CD4-positive, alpha-beta memory T cell (primary cell): Measurements from ENCODE around the gene BCAR1. TPM values are rescaled to one million over a fixed set of nuclear protein-coding genes. Genes with fewer than 3 reads are reported as not detected.

Experiments
- CTCF ChIA-PET: fragments of 350-600 bp; sonication (Branson Sonifier 250); formaldehyde crosslinking; loops from one replicate; lab custom pipeline; 2021; ENCODE audit warnings: inconsistent platforms; ENCODE audit not compliant: partially characterized antibody; lab: Charles Lee
- POLR2A ChIA-PET: fragments of 350-600 bp; sonication (Branson Sonifier 250); formaldehyde crosslinking; loops from one replicate; lab custom pipeline; 2021; ENCODE audit not compliant: partially characterized antibody; lab: Charles Lee
- DNase-seq, 5 donors: peaks; one replicate each; pipeline versions ENCODE4 v3.0.0 to v3.0.0-alpha.2; 2020 to 2022; ENCODE audit warnings: mixed read lengths in 1 of 5
- H3K27ac ChIP-seq: one replicate; pipeline ENCODE4 v1.7.0; 2013; ENCODE audit warnings: low read depth, low read length
- H3K27me3 ChIP-seq: 2 replicates; pipeline ENCODE4 v1.7.0; 2013; ENCODE audit warnings: mild to moderate bottlenecking, low read length, moderate library complexity; ENCODE audit not compliant: insufficient read depth
- H3K36me3 ChIP-seq: 2 replicates; pipeline ENCODE4 v1.7.0; 2013; ENCODE audit warnings: mild to moderate bottlenecking, low read length, moderate library complexity; ENCODE audit not compliant: insufficient read depth
- H3K4me1 ChIP-seq: 2 replicates; pipeline ENCODE4 v1.7.0; 2013; ENCODE audit warnings: mild to moderate bottlenecking, low read length, moderate library complexity; ENCODE audit not compliant: insufficient read depth
- H3K4me3 ChIP-seq, 2 donors: one replicate each; pipeline ENCODE4 v1.7.0; 2013; ENCODE audit warnings: low read length in 2 of 2, mild to moderate bottlenecking in 1 of 2
- H3K9me3 ChIP-seq, 2 donors: one replicate each; pipeline ENCODE4 v1.7.0; 2013; ENCODE audit warnings: low read length in 2 of 2, control low read depth in 1 of 2; ENCODE audit not compliant: control insufficient read depth in 1 of 2
- H3K27ac Mint-ChIP-seq, 7 donors: one replicate each; pipeline ENCODE4 v1.8.0; 2020 to 2021; ENCODE audit warnings: mixed read lengths in 7 of 7, mild to moderate bottlenecking in 6 of 7, inconsistent platforms in 3 of 7, moderate library complexity in 3 of 7
- H3K27me3 Mint-ChIP-seq, 2 donors: one replicate each; pipeline ENCODE4 v1.8.0; 2020 to 2021; ENCODE audit warnings: mixed read lengths in 2 of 2
- H3K36me3 Mint-ChIP-seq, 2 donors: one replicate each; pipeline ENCODE4 v1.8.0; 2020 to 2021; ENCODE audit warnings: mixed read lengths in 2 of 2, inconsistent platforms in 1 of 2, mild to moderate bottlenecking in 1 of 2
- H3K4me1 Mint-ChIP-seq, 4 donors: one replicate each; pipeline ENCODE4 v1.8.0; 2020 to 2021; ENCODE audit warnings: mixed read lengths in 4 of 4, mild to moderate bottlenecking in 1 of 4
- H3K4me3 Mint-ChIP-seq, 8 donors: one replicate each; pipeline ENCODE4 v1.8.0; 2020 to 2021; ENCODE audit warnings: mixed read lengths in 8 of 8, mild to moderate bottlenecking in 7 of 8, moderate library complexity in 6 of 8, inconsistent platforms in 3 of 8
- H3K9me3 Mint-ChIP-seq, 8 donors: one replicate each; pipeline ENCODE4 v1.8.0; 2020 to 2021; ENCODE audit warnings: mixed read lengths in 8 of 8, mild to moderate bottlenecking in 5 of 8, inconsistent platforms in 3 of 8, moderate library complexity in 1 of 8
- intact Hi-C: fragments of 100-400 bp; cut with micrococcal nuclease; formaldehyde crosslinking; loops from one replicate; pipeline ENCODE4 v1.15.1; 2023
- polyA plus RNA-seq, 2 donors: library from polyadenylated mRNA; unstranded; fragments of 300-500 nt; fragmentation: Illumina TruSeq; gene quantifications; one replicate each; pipeline ENCODE4 v1.2.3, GENCODE V29; 2021
- total RNA-seq, 2 experiments: library from RNA; stranded (reverse); gene quantifications; one replicate each; pipeline ENCODE4 v1.2.3, GENCODE V29; 2021

BCAR1 gene
- total and polyA plus RNA-seq, 4 experiments from 2014 or later: 0.30 to 0.36 TPM; not detected in 2

GRCh38 chr16:75254359-75254837, 3.0 kb upstream of the BCAR1 start:
- H3K27me3 ChIP-seq: peaks cover 18% of the 10 kb centered on the region
- no peak overlapping the region for H3K4me3 Mint-ChIP-seq

DNA sequence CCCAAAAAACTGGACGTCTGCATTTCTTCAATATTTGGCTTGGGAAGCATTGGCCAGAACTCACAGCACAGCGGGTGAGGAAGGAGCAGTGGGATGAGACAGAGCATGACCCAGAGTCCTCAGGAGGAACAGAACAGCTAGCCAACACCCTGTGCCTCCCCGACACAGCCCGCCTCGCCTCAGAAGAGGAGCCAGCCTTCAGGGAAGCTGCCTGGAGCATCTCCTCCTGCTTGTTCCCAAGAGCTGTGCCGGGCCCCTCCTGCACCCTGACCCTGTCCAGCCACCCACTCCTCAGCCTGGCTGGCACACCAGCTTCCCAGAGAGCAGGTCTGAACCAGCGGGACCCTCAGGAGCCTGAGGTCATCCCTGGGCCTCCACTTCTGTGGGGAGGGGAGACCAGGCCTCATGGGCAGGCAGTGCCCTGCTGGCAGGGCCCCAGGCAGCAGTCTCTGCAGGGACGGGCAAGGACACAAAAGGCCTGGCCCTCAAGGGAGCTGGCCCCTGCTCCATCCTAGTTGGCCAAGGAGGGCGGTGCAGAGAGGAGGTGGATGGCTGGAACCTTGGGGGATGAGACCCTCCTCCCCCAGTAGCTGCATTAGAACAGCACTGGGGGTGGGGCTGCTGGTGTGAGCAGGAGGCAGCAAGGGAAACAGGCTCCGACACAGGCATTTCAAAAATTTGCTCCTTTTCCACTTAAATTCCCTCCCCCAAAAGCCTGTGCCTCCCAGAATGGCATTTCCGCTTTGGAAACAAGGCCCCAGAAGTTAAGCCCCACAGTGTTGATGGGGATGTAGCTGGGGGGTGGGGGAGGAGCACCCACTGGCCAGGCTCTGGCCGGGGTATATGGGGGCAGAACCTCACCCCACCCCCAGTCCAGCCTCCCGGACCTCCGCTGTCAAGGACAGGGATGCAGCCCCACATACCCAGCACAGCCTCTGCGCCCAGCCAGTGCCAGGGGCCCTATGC, 1.8 kb upstream of the BCAR1 start:
- ChIA-PET CTCF (no interaction called here), POLR2A (no interaction called here)
- H3K9me3 Mint-ChIP-seq: no peaks in the 10 kb centered on the region
- Histone ChIP-seq H3K4me1 (peaks cover 12% of the 10 kb centered on the region), H3K36me3 (no peaks in the 10 kb centered on the region), H3K4me3 (no peak overlapping the region), H3K27ac (no peak overlapping the region), H3K9me3 (no peaks in the 10 kb centered on the region), H3K27me3 (peaks cover 18% of the 10 kb centered on the region)
- intact Hi-C loops: no loop called here
- no peak overlapping the region for H3K27ac Mint-ChIP-seq
- peak in 1 of 5 donors; percentile 37 for DNase-seq
- peaks cover 2 to 11% (median 4%) of the 10 kb centered on the region in 4 donors for H3K4me1 Mint-ChIP-seq
- H3K36me3 Mint-ChIP-seq: no peaks in the 10 kb centered on the region
- no peak overlapping the region for H3K4me3 Mint-ChIP-seq
- peaks cover 21 to 25% of the 10 kb centered on the region in 2 donors for H3K27me3 Mint-ChIP-seq

More at GRCh38 chr16:75254359-75254837, 3.0 kb upstream of the BCAR1 start:
- Mint-ChIP-seq H3K36me3 (no peaks in the 10 kb centered on the region), H3K27ac (no peak overlapping the region), H3K4me1 (peaks cover 2 to 11% (median 4%) of the 10 kb centered on the region in 4 donors), H3K9me3 (no peaks in the 10 kb centered on the region), H3K27me3 (peaks cover 22 to 23% of the 10 kb centered on the region in 2 donors)
- no peaks in the 10 kb centered on the region for H3K9me3 ChIP-seq
- H3K4me3 ChIP-seq: no peak overlapping the region
- intact Hi-C loops: no loop called here
- ChIA-PET CTCF (no interaction called here), POLR2A (no interaction called here)
- H3K4me1 ChIP-seq: peaks cover 12% of the 10 kb centered on the region
- no peak overlapping the region for H3K27ac ChIP-seq
- DNase-seq: no peak
- no peaks in the 10 kb centered on the region for H3K36me3 ChIP-seq

DNA sequence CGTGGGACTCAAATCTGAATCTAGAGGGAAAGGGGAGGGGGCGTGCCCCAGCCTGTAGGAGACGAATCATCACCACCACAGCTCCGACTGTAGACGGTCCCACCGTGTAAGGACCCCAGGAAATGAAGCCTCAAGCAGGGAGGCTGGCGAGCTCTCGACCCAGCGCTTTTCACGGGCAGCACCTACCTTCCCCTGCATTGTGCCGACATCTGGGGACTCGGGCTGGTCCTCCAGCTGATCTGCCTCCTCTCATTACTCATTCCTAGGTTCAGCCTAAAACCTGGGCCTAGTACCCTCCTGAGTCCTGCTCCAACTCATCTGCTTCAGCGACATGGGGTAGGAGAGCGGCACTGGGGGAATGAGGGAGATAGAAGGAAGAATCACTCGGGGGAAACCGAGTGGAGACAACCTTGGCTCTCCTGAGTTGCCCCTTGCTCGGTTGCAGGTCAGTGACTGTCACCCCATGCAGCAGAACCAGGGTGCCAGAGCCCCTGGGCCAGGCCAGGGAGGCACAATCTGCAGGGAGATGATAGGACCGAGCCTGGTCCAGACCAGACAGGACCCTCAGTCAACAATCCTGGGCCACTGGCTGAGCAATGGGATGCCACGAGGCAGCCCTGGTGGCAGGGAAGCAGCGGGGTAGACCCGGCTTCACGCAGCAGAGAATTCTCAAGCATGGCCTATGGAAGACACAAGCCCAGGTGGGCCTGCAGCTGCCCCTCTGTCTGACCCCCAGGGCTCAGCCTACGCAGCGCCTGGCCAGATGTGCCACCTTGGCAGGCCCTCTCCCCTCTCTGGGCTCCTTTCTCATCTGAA, 833 bp upstream of the BCAR1 start:
- Mint-ChIP-seq H3K27me3 (peaks cover 21 to 22% of the 10 kb centered on the region in 2 donors), H3K4me3 (peak overlapping the region; percentile 42 to 78 (median 65)), H3K36me3 (no peaks in the 10 kb centered on the region), H3K9me3 (no peaks in the 10 kb centered on the region), H3K4me1 (peaks cover 2 to 16% (median 4%) of the 10 kb centered on the region in 4 donors), H3K27ac (peak overlapping the region in 1 of 7 donors; percentile 68)
- Histone ChIP-seq H3K36me3 (no peaks in the 10 kb centered on the region), H3K9me3 (no peaks in the 10 kb centered on the region), H3K4me3 (no peak overlapping the region), H3K27ac (no peak overlapping the region), H3K4me1 (peaks cover 12% of the 10 kb centered on the region), H3K27me3 (peaks cover 18% of the 10 kb centered on the region)
- ChIA-PET CTCF (no interaction called here), POLR2A (no interaction called here)
- peak in 1 of 5 donors; percentile 13 for DNase-seq
- intact Hi-C loops: no loop called here

DNA sequence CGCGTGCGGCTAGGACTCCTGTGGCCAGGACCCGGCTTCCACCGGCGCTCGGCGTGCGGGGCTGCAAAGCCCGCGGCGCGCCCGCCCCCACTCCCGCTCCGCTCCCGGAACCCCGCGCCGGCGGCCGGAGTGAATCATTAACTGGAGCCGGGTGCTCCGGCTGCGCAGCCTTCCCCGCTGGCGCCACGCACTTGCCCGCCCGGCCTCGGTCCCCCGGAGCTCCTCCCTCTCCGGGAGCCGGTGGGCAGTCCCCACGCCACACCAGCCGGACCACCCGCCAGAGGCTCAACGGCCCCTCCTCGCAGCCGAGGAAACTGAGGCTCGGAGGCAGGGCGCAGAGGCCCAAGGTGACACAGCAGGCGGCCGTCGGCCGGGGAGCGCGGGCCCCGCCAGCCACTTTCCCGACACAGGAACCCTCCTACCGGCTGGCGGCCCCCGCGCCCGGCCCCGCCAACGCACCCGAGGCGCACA, 580 bp downstream of the BCAR1 start:
- peak overlapping the region in 5 of 8 donors; percentile 52 to 73 (median 64) for H3K4me3 Mint-ChIP-seq
- peaks cover 18% of the 10 kb centered on the region for H3K27me3 ChIP-seq
- no peaks in the 10 kb centered on the region for H3K36me3 ChIP-seq
- ChIA-PET POLR2A (no interaction called here), CTCF (interaction anchor here (1.1 to 1.7 kb wide), 4 partner anchors 16 to 137 kb away, joined by 3 to 5 read pairs (median 4); no protein-coding TSS in a partner anchor)
- peak in 2 of 5 donors; percentile 19 to 22 for DNase-seq
- no peak overlapping the region for H3K27ac ChIP-seq
- no peaks in the 10 kb centered on the region for H3K9me3 ChIP-seq
- H3K4me1 Mint-ChIP-seq: peaks cover 2 to 16% (median 4%) of the 10 kb centered on the region in 4 donors
- intact Hi-C loops: no loop called here
- no peak overlapping the region for H3K27ac Mint-ChIP-seq
- peaks cover 21 to 22% of the 10 kb centered on the region in 2 donors for H3K27me3 Mint-ChIP-seq
- H3K4me1 ChIP-seq: peaks cover 12% of the 10 kb centered on the region
- no peaks in the 10 kb centered on the region for H3K9me3 Mint-ChIP-seq
- H3K36me3 Mint-ChIP-seq: no peaks in the 10 kb centered on the region
- peak overlapping the region in 1 of 2 donors; percentile 13 for H3K4me3 ChIP-seq

DNA sequence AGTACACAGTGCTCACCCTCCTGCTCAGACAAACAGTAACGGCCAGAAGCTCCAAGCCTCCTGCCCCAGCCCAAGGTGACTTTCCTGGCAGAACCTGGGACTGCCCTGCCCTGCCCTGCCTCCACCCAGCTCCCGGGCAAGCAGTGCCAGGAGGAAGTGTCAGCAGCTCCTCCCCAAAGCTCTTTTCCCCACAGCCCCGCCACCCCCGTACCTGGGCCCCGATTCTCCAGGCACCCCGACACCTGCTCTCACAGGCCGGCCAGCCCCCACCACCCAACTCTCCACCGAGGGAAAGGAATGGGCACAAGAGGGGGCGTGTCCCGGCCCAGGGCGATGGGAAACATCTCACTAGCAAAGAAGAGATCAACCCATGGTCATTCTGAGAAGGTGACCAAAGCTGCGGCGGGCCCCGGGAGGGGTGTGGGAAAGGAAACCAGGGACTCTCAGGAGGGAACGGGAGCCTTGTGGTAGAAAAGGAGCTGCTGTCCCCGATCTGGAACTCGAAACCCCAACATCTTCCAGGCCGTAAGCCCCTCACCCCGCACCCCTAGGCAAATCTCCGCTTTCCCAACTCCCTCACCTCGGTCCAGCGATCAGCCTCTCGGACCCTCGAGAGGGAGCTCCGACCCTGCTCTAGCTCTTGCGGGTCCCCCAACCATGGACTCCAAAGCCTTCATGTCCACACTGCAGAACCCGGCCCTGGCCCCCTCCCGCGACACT, 1.2 kb downstream of the BCAR1 start:
- DNase-seq: peak in 1 of 5 donors; percentile 29
- peaks cover 21 to 22% of the 10 kb centered on the region in 2 donors for H3K27me3 Mint-ChIP-seq
- Histone ChIP-seq H3K4me1 (peaks cover 12% of the 10 kb centered on the region), H3K27me3 (peaks cover 18% of the 10 kb centered on the region), H3K27ac (no peak overlapping the region), H3K4me3 (peak overlapping the region in 1 of 2 donors; percentile 13), H3K9me3 (no peaks in the 10 kb centered on the region), H3K36me3 (no peaks in the 10 kb centered on the region)
- peaks cover 2 to 16% (median 4%) of the 10 kb centered on the region in 4 donors for H3K4me1 Mint-ChIP-seq
- ChIA-PET POLR2A (interaction anchor here (0.9 kb wide), 1 partner anchor 132 kb away, joined by 3 read pairs; no protein-coding TSS in a partner anchor), CTCF (interaction anchor here (1.1 to 1.7 kb wide), 4 partner anchors 16 to 137 kb away, joined by 3 to 5 read pairs (median 4); no protein-coding TSS in a partner anchor)
- intact Hi-C loops: no loop called here
- H3K27ac Mint-ChIP-seq: peak overlapping the region in 1 of 7 donors; percentile 73
- H3K36me3 Mint-ChIP-seq: no peaks in the 10 kb centered on the region
- H3K4me3 Mint-ChIP-seq: peak overlapping the region; percentile 47 to 73 (median 62)
- H3K9me3 Mint-ChIP-seq: no peaks in the 10 kb centered on the region

- H3K36me3 Mint-ChIP-seq: no peaks in the 10 kb centered on the region
- H3K27me3 Mint-ChIP-seq: peaks cover 17 to 19% of the 10 kb centered on the region in 2 donors
- no peaks in the 10 kb centered on the region for H3K9me3 ChIP-seq
- H3K36me3 ChIP-seq: no peaks in the 10 kb centered on the region
- intact Hi-C loops: no loop called here
- H3K27ac ChIP-seq: no peak overlapping the region
- peaks cover 18% of the 10 kb centered on the region for H3K27me3 ChIP-seq
- ChIA-PET POLR2A (interaction anchor here (0.9 kb wide), 1 partner anchor 133 kb away, joined by 3 read pairs; no protein-coding TSS in a partner anchor), CTCF (interaction anchor here (1.7 kb wide), 1 partner anchor 138 kb away, joined by 4 read pairs; no protein-coding TSS in a partner anchor)
- H3K4me1 Mint-ChIP-seq: peaks cover 2 to 16% (median 4%) of the 10 kb centered on the region in 4 donors
- H3K27ac Mint-ChIP-seq: no peak overlapping the region
- no peaks in the 10 kb centered on the region for H3K9me3 Mint-ChIP-seq
- DNase-seq: peak in 1 of 5 donors; percentile 7
- no peak overlapping the region for H3K4me3 ChIP-seq
- H3K4me1 ChIP-seq: peaks cover 12% of the 10 kb centered on the region
- H3K4me3 Mint-ChIP-seq: peak overlapping the region in 3 of 8 donors; percentile 48 to 73 (median 68)
These were observed 2.0 kb downstream of the BCAR1 start for GRCh38 chr16:75249441-75249840.
